ENCODE results near the gene TEX51.

TEX51 gene

DNA sequence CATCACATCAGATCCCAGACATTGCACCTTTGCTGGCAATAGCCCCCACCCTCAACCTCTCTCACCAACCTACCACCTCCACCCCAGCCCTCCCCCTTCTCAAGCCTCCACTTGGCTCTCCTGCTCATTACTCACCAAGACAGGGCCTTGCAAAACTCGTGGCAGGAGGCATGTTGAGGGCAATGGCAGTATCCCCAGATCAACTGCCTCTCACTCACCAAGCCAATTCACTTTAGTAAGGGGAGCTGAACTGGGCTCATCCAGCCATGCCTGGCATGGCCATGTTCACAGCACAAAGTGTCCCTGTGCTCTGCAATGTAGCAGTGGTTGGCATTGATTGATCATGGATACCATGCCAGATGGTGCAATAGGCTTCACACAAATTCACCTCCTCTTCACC, 46.3 kb upstream of the TEX51 start:
- Histone ChIP-seq H3K4me3 (ENCODE audit: low read depth, low read length, poor library complexity, severe bottlenecking) (no peak overlapping the region), H3K36me3 (ENCODE audit: insufficient read depth, low read length) (no peaks in the 10 kb centered on the region), H3K4me2 (ENCODE audit: low read length) (no peak overlapping the region), H3K9me3 (ENCODE audit: low read length) (no peaks in the 10 kb centered on the region), H3F3A (ENCODE audit: insufficient read depth, low read length) (no peaks in the 10 kb centered on the region), H3K27ac (ENCODE audit: low read depth, low read length, poor library complexity, severe bottlenecking) (no peak overlapping the region), H4K20me1 (ENCODE audit: insufficient read depth, low read length) (no peaks in the 10 kb centered on the region), H3K9me2 (ENCODE audit: low read depth, low read length) (no peaks in the 10 kb centered on the region), H3K27me3 (ENCODE audit: insufficient read depth, low read length) (no peaks in the 10 kb centered on the region; the same call in 1 of the 2 replicates), H3K4me1 (ENCODE audit: insufficient read depth, low read length, severe bottlenecking) (no peaks in the 10 kb centered on the region), H2AFZ (ENCODE audit: low read length) (no peak overlapping the region), H3K79me2 (ENCODE audit: insufficient read depth, low read length) (no peaks in the 10 kb centered on the region), H3K9ac (ENCODE audit: low read length) (no peak overlapping the region)
- TF ChIP-seq, protein P1, sequence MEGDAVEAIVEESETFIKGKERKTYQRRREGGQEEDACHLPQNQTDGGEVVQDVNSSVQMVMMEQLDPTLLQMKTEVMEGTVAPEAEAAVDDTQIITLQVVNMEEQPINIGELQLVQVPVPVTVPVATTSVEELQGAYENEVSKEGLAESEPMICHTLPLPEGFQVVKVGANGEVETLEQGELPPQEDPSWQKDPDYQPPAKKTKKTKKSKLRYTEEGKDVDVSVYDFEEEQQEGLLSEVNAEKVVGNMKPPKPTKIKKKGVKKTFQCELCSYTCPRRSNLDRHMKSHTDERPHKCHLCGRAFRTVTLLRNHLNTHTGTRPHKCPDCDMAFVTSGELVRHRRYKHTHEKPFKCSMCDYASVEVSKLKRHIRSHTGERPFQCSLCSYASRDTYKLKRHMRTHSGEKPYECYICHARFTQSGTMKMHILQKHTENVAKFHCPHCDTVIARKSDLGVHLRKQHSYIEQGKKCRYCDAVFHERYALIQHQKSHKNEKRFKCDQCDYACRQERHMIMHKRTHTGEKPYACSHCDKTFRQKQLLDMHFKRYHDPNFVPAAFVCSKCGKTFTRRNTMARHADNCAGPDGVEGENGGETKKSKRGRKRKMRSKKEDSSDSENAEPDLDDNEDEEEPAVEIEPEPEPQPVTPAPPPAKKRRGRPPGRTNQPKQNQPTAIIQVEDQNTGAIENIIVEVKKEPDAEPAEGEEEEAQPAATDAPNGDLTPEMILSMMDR (IDR thresholded peaks at IDR 0.05; ENCODE audit: low read length), result no peak
- TF ChIP-seq EZH2 (IDR thresholded peaks at IDR 0.05; ENCODE audit: borderline replicate concordance, low read length), result no peak

DNA sequence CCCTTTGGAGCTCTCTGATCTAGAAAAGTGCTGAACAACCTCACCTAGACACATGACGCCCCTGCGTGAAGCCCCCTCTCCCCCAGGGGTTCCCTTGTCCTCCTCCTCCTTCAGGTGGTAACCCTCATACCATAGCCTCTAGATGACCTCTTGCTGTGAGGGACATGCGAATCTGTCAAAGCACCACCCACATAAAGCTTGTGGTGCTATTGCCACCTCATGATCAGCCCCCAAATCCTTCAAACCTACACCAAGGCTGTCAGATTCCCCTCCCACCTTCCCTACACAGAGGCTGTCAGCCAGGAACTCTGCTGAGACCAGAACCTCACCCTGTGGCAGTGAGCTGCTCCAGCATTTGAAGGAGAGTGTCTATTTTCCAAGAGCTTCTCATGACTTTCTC, 43.1 kb upstream of the TEX51 start:
- Histone ChIP-seq H3K79me2 (ENCODE audit: insufficient read depth, low read length) (no peaks in the 10 kb centered on the region), H3K27me3 (ENCODE audit: insufficient read depth, low read length) (no peaks in the 10 kb centered on the region; the same call in 1 of the 2 replicates), H3K9me2 (ENCODE audit: low read depth, low read length) (no peaks in the 10 kb centered on the region), H2AFZ (ENCODE audit: low read length) (no peak overlapping the region), H4K20me1 (ENCODE audit: insufficient read depth, low read length) (no peaks in the 10 kb centered on the region), H3K27ac (ENCODE audit: low read depth, low read length, poor library complexity, severe bottlenecking) (no peak overlapping the region), H3F3A (ENCODE audit: insufficient read depth, low read length) (no peaks in the 10 kb centered on the region), H3K4me3 (ENCODE audit: low read depth, low read length, poor library complexity, severe bottlenecking) (no peak overlapping the region), H3K4me1 (ENCODE audit: insufficient read depth, low read length, severe bottlenecking) (no peaks in the 10 kb centered on the region), H3K9me3 (ENCODE audit: low read length) (no peaks in the 10 kb centered on the region), H3K4me2 (ENCODE audit: low read length) (no peak overlapping the region), H3K36me3 (ENCODE audit: insufficient read depth, low read length) (no peaks in the 10 kb centered on the region), H3K9ac (ENCODE audit: low read length) (no peak overlapping the region)
- no peak for TF ChIP-seq EZH2 (IDR thresholded peaks at IDR 0.05; ENCODE audit: borderline replicate concordance, low read length)
- TF ChIP-seq, protein P1 (IDR thresholded peaks at IDR 0.05; ENCODE audit: low read length), result no peak

DNA sequence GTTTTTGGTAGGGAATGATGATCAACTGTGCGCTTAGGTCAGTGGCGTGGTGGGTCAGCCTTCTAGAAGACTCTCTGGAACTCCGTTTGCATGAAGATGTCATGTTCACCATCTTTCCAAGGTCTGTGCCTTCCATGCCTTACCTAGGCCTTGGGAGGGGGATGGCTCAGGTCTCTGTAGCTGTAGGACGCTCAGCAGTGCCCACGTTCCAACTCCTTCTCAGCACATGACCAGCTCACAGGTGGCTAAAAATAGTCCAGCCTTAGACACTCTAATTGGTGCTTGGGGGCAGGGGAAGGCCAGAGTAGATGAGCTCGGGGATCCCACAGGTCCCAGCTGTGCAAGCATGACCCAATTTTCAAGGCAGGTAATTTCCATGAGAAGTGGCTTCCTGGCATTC, 42.3 kb upstream of the TEX51 start:
- H3K4me2 ChIP-seq (ENCODE audit: low read length), result no peak overlapping the region

More for the DNA sequence above, 42.3 kb upstream of the TEX51 start:
- Histone ChIP-seq H2AFZ (ENCODE audit: low read length) (no peak overlapping the region), H3F3A (ENCODE audit: insufficient read depth, low read length) (no peaks in the 10 kb centered on the region), H3K4me3 (ENCODE audit: low read depth, low read length, poor library complexity, severe bottlenecking) (no peak overlapping the region), H3K4me1 (ENCODE audit: insufficient read depth, low read length, severe bottlenecking) (no peaks in the 10 kb centered on the region), H3K27ac (ENCODE audit: low read depth, low read length, poor library complexity, severe bottlenecking) (no peak overlapping the region), H3K79me2 (ENCODE audit: insufficient read depth, low read length) (no peaks in the 10 kb centered on the region), H3K36me3 (ENCODE audit: insufficient read depth, low read length) (no peaks in the 10 kb centered on the region), H3K9me3 (ENCODE audit: low read length) (no peaks in the 10 kb centered on the region), H4K20me1 (ENCODE audit: insufficient read depth, low read length) (no peaks in the 10 kb centered on the region), H3K9ac (ENCODE audit: low read length) (no peak overlapping the region), H3K27me3 (ENCODE audit: insufficient read depth, low read length) (no peaks in the 10 kb centered on the region; the same call in 1 of the 2 replicates), H3K9me2 (ENCODE audit: low read depth, low read length) (no peaks in the 10 kb centered on the region)
- TF ChIP-seq, protein P1 (IDR thresholded peaks at IDR 0.05; ENCODE audit: low read length), result no peak
- TF ChIP-seq EZH2 (IDR thresholded peaks at IDR 0.05; ENCODE audit: borderline replicate concordance, low read length), result no peak
